Neural progenitor cell (in vitro differentiated cells): ENCODE measurements around the gene NUAK1. TPM values are rescaled to one million over a fixed set of nuclear protein-coding genes. Genes with fewer than 3 reads are reported as not detected.

Experiments
- DNase-seq: peaks from one replicate; pipeline ENCODE4 v3.0.0-alpha.2; 2016; ENCODE audit warnings: low spot score
- H2AFZ ChIP-seq: fragments of 200-600 bp; sonication (generic); replicated peaks from 2 replicates; pipeline ENCODE4 v1.6.1; 2016; ENCODE audit warnings: antibody characterized with exemption
- H3F3A ChIP-seq: fragments of 200-600 bp; sonication (generic); 2 replicates; pipeline ENCODE4 v1.6.1; 2016; ENCODE audit warnings: antibody characterized with exemption, low read depth
- H3K27ac ChIP-seq: fragments of 200-600 bp; sonication (generic); 2 replicates; pipeline ENCODE4 v1.5.1; 2016; ENCODE audit warnings: mild to moderate bottlenecking
- H3K27me3 ChIP-seq: fragments of 200-600 bp; sonication (generic); 2 replicates; pipeline ENCODE4 v1.6.1; 2016; ENCODE audit warnings: mild to moderate bottlenecking, moderate library complexity
- H3K36me3 ChIP-seq: fragments of 200-600 bp; sonication (generic); 2 replicates; pipeline ENCODE4 v1.5.1; 2016
- H3K4me1 ChIP-seq: fragments of 200-600 bp; sonication (generic); 2 replicates; pipeline ENCODE4 v1.6.1; 2016; ENCODE audit warnings: mixed run types
- H3K4me2 ChIP-seq: fragments of 200-600 bp; sonication (generic); 2 replicates; pipeline ENCODE4 v1.6.1; 2016
- H3K4me3 ChIP-seq: fragments of 200-600 bp; sonication (generic); 2 replicates; pipeline ENCODE4 v1.5.1; 2016
- H3K79me2 ChIP-seq: fragments of 200-600 bp; sonication (generic); 2 replicates; pipeline ENCODE4 v1.6.1; 2016; ENCODE audit warnings: low read depth
- H3K9ac ChIP-seq: fragments of 200-600 bp; sonication (generic); 2 replicates; pipeline ENCODE4 v1.6.1; 2016
- H3K9me3 ChIP-seq: fragments of 200-600 bp; sonication (generic); 2 replicates; pipeline ENCODE4 v1.5.1; 2016; ENCODE audit warnings: low read depth
- H4K20me1 ChIP-seq: fragments of 200-600 bp; sonication (generic); 2 replicates; pipeline ENCODE4 v1.6.1; 2016; ENCODE audit warnings: low read depth
- H3K27ac Mint-ChIP-seq: 3 replicates; pipeline ENCODE4 v1.8.0; 2021; ENCODE audit warnings: mixed read lengths
- H3K27me3 Mint-ChIP-seq: 2 replicates; pipeline ENCODE4 v1.8.0; 2022; ENCODE audit warnings: low read depth, mild to moderate bottlenecking, inconsistent platforms, moderate library complexity, mixed read lengths; ENCODE audit not compliant: insufficient read depth
- H3K36me3 Mint-ChIP-seq: 3 replicates; pipeline ENCODE4 v1.8.0; 2021; ENCODE audit warnings: mixed read lengths
- H3K4me1 Mint-ChIP-seq: 3 replicates; pipeline ENCODE4 v1.8.0; 2021; ENCODE audit warnings: mixed read lengths
- H3K4me3 Mint-ChIP-seq: 3 replicates; pipeline ENCODE4 v1.8.0; 2021; ENCODE audit warnings: mild to moderate bottlenecking, moderate library complexity, mixed read lengths
- H3K9me3 Mint-ChIP-seq: 3 replicates; pipeline ENCODE4 v1.8.0; 2020; ENCODE audit warnings: mixed read lengths
- EZH2 ChIP-seq: fragments of 200-600 bp; sonication (generic); IDR thresholded peaks from 2 replicates; pipeline ENCODE4 v1.6.1; 2017; ENCODE audit warnings: antibody characterized with exemption, mild to moderate bottlenecking, moderate library complexity
- EZH2phosphoT487 ChIP-seq: fragments of 200-600 bp; sonication (generic); IDR thresholded peaks from 2 replicates; pipeline ENCODE4 v1.6.1; 2017; ENCODE audit warnings: antibody characterized with exemption
- total RNA-seq: library from RNA; depleted of rRNA; stranded (reverse); fragments of >200 nt; gene quantifications from 2 replicates; pipeline ENCODE4 v1.2.3, GENCODE V29; 2015; ENCODE audit warnings: low replicate concordance
- TF ChIP-seq, protein P1 (sequence below): fragments of 200-600 bp; sonication (generic); IDR thresholded peaks from 2 replicates; pipeline ENCODE4 v1.5.1; 2017; ENCODE audit warnings: antibody characterized with exemption, mild to moderate bottlenecking

Gene NUAK1
- total RNA-seq, 1 donor from 2014 or later: 18.8 TPM

DNA sequence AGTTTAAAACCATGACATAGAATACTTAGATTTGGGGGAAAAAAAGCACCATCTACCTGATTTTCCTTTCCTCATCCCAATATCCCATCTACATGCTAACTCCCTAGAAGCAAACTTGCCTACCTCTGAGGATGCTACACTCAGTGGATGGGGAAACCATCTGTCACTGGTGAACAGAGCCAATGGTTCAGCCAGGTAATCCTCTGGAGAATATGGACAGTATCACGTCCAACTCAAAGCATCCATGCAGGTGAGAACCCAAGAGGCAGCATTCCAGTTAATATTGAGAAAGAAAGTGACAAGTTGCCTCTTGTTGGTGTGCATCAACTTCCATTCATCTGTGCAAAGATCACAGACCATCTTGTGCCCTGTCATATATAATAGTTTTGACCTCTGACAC lies 73.2 kb downstream of the NUAK1 start:
- Histone ChIP-seq H2AFZ (no peak overlapping the region), H3K9ac (no peak overlapping the region), H3F3A (no peaks in the 10 kb centered on the region), H3K27me3 (no peaks in the 10 kb centered on the region), H3K27ac (no peak overlapping the region), H3K4me2 (no peak overlapping the region), H3K4me1 (no peaks in the 10 kb centered on the region), H4K20me1 (no peaks in the 10 kb centered on the region), H3K36me3 (no peaks in the 10 kb centered on the region), H3K4me3 (no peak overlapping the region), H3K9me3 (no peaks in the 10 kb centered on the region), H3K79me2 (no peaks in the 10 kb centered on the region)
- Mint-ChIP-seq H3K9me3 (peaks cover 2% of the 10 kb centered on the region), H3K36me3 (peaks cover 60% of the 10 kb centered on the region), H3K27me3 (peaks cover 3% of the 10 kb centered on the region), H3K4me3 (no peak overlapping the region), H3K4me1 (peaks cover 20% of the 10 kb centered on the region), H3K27ac (no peak overlapping the region)
- TF ChIP-seq EZH2phosphoT487 (no peak), EZH2 (no peak)
- TF ChIP-seq, protein P1, sequence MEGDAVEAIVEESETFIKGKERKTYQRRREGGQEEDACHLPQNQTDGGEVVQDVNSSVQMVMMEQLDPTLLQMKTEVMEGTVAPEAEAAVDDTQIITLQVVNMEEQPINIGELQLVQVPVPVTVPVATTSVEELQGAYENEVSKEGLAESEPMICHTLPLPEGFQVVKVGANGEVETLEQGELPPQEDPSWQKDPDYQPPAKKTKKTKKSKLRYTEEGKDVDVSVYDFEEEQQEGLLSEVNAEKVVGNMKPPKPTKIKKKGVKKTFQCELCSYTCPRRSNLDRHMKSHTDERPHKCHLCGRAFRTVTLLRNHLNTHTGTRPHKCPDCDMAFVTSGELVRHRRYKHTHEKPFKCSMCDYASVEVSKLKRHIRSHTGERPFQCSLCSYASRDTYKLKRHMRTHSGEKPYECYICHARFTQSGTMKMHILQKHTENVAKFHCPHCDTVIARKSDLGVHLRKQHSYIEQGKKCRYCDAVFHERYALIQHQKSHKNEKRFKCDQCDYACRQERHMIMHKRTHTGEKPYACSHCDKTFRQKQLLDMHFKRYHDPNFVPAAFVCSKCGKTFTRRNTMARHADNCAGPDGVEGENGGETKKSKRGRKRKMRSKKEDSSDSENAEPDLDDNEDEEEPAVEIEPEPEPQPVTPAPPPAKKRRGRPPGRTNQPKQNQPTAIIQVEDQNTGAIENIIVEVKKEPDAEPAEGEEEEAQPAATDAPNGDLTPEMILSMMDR: no peak
- DNase-seq: no peak

DNA sequence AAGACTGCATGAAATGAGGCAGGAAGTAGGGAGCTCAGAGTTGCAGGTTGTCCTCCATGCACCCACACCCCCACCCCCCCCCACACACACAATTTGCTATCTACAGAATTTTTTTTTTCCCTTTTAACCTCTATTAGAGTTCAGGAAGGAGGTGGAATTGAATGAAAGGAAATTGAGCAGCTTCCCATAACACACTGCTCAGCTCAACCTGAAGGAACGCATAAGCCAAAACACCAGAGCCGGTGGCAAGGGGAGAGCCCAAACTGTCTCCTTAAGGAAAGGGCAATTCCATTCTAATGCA lies 74.1 kb downstream of the NUAK1 start:
- no peaks in the 10 kb centered on the region for H4K20me1 ChIP-seq
- no peaks in the 10 kb centered on the region for H3F3A ChIP-seq
- H3K27ac ChIP-seq: no peak overlapping the region
- no peaks in the 10 kb centered on the region for H3K27me3 ChIP-seq
- H3K27ac Mint-ChIP-seq: no peak overlapping the region
- DNase-seq: no peak
- peaks cover under 1% of the 10 kb centered on the region for H3K9me3 Mint-ChIP-seq
- H3K27me3 Mint-ChIP-seq: peaks cover 3% of the 10 kb centered on the region
- H3K4me3 Mint-ChIP-seq: no peak overlapping the region
- no peak overlapping the region for H2AFZ ChIP-seq
- H3K79me2 ChIP-seq: no peaks in the 10 kb centered on the region
- peaks cover 20% of the 10 kb centered on the region for H3K4me1 Mint-ChIP-seq
- H3K4me1 ChIP-seq: no peaks in the 10 kb centered on the region
- no peak overlapping the region for H3K9ac ChIP-seq
- TF ChIP-seq, protein P1: no peak
- TF ChIP-seq EZH2phosphoT487: no peak
- no peak for TF ChIP-seq EZH2
- no peak overlapping the region for H3K4me2 ChIP-seq
- H3K36me3 ChIP-seq: no peaks in the 10 kb centered on the region
- peaks cover 52% of the 10 kb centered on the region for H3K36me3 Mint-ChIP-seq
- no peaks in the 10 kb centered on the region for H3K9me3 ChIP-seq
- H3K4me3 ChIP-seq: no peak overlapping the region

DNA sequence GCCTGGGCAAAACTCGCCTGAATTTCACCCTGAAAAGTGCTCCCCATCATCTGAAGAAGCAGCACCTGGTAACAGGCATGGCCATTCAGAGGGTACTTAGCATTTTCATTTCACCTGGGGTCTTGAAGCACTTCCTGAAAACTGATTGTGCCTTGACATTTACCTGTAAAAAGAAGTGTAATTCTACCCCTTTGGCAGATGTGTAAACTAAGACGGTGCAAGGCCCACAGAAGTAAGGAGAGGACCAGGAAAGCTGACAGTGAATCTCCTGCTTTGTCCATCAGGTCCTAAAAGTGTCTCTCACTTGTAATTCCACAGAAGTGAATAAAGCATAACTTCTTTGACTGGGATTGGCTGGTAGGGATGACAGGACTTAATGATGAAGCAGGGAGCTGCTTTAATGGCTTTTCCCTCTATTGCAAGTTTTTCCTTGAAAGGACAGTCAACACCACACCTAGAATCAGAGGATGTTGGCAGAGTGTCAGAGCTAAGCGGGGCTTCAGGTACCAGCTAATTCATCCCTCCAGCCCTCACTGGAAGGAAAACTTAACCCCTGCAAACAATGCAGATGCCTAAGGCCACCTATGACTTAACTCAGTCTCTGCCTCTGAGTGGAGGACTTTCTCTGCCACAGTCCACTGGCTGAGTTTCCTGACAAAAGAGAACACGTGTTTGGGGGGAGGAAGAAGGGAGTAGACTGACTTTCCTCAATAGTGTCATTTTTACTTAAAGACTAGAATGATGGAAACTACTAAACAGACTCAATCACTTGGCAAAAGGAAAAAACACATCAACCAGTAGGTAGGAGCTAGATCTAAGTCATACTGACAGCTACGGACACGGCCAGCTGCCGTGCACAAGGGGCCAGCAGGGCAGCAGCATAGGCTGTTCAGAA lies 74.7 kb downstream of the NUAK1 start:
- H3K9me3 ChIP-seq: no peaks in the 10 kb centered on the region
- H3K4me3 ChIP-seq: no peak overlapping the region
- H4K20me1 ChIP-seq: no peaks in the 10 kb centered on the region
- peaks cover 47% of the 10 kb centered on the region for H3K36me3 Mint-ChIP-seq
- H3K27ac ChIP-seq: no peak overlapping the region
- H3K4me3 Mint-ChIP-seq: no peak overlapping the region
- H3K27me3 ChIP-seq: no peaks in the 10 kb centered on the region
- no peak overlapping the region for H3K4me2 ChIP-seq
- DNase-seq: no peak
- peaks cover 20% of the 10 kb centered on the region for H3K4me1 Mint-ChIP-seq
- no peaks in the 10 kb centered on the region for H3K36me3 ChIP-seq
- H2AFZ ChIP-seq: no peak overlapping the region
- no peaks in the 10 kb centered on the region for H3K9me3 Mint-ChIP-seq
- H3K27ac Mint-ChIP-seq: peak overlapping the region; percentile 5
- no peaks in the 10 kb centered on the region for H3K79me2 ChIP-seq
- no peaks in the 10 kb centered on the region for H3F3A ChIP-seq
- H3K9ac ChIP-seq: no peak overlapping the region
- no peak for TF ChIP-seq EZH2phosphoT487
- TF ChIP-seq EZH2: no peak
- TF ChIP-seq, protein P1: no peak
- peaks cover 3% of the 10 kb centered on the region for H3K27me3 Mint-ChIP-seq
- no peaks in the 10 kb centered on the region for H3K4me1 ChIP-seq
